Amniotic epithelial cell (primary cell): ENCODE results near the gene EDNRB.
"Not testable (repeated sequence)": the region's sequence is repeated elsewhere in the genome, so short reads cannot be mapped to it uniquely, and the experiment has no call there.

Experiments
- DNase-seq: peaks from one replicate; pipeline ENCODE4 v3.0.0-alpha.2; 2010; ENCODE audit warnings: low read depth

Gene EDNRB

DNA sequence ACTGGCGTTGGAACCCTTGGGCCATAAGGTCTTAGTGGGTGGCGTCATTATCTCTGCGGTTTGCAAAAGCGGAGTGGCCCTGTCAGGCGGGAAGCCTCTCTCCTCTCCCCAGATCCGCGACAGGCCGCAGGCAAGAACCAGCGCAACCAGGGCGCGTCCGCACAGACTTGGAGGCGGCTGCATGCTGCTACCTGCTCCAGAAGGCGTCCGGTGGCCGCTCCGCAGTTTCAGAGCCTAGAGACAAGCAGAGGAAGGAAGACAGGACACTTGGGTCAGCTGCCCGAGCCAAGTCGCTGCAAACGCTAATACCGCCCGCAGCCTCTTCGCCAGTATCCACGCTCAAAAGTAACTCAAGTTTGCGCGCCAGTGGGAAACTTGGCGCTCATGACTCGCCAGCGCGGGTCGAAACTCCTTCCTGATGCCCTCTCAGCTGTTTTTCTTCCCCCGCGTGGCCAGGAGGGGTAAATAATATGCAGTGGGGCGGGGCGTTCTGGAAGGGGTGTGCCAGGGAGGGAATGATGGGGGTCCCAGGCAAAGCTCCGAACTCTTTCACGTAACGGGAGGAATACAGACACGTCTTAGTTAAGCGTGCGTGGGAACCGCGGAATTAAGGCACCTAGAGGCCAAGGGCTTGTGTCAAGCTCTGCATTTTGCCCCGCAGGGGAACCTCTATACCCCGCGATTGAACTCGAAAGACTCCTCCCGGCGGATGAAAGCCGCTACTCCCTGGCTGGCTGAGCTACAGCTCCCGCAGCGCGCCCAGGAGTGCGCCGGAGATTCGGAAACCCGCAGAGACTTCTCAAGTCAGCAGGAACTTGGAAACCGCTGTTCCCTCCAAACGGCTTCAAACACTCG, at the start of gene EDNRB:
EDNRB (minus strand) TSS at position 441 of the 855 bp plus-strand sequence; CDS start at position 183, 258 bp downstream.
- peak; percentile 6 for DNase-seq

DNA sequence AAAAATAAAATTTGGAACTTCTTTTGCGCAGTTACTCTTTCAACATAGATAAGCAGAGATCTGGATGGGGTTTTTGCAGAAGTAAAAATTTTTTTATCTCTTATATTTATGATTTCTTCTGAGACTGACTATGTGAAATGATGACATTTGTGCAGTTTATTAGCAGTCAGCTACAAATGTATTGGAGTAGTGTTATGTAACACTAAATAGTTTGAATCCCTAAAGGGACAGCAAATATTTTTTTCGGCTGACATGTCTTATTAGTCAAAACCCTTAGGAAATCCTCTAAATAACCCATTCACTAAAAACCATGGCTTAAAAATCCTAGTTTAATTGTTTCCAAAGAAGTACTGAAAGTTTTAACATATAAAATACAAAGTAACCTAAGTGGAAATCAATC, 48.0 kb upstream of the EDNRB start:
- DNase-seq: no peak

DNA sequence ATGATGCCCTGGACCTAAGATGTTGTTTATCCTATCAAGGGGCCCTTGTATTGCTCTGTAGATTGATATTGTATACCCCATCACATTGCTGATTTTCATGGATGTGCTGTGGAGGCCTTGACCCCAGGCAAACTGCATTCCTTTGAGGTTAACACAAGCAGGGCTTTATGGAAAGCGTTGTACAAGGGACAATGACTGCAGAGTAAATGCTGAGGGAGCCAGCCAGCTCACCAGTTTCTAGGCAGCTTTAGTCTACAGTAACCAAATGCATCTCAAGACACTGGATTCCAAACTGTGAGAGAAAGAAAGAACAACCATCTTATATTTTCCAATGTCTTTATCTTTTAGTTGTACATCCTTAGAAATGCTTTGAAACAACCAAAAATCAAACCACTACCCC, 34.1 kb upstream of the EDNRB start:
- DNase-seq: no peak

- no peak for DNase-seq
These were observed 33.6 kb upstream of the EDNRB start for GRCh38 chr13:77952276-77952675.

DNA sequence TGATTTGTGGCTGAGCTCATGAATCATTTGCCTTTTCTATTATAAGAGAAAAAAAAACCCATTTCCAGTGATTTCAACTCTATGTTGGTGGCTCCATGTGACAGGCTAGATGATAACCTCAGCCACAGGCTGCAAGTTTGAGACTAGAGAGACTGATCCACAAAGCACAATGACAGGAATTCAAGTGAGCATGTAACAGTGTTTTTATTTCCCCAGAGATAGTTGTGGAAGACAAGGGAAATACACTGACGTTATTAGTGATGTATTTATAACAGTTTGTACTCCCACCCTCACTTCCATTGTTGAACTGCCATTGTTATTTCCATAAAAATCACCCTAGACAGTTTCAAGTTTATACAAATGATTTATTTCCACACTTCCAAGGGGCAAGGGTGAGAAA, 27.9 kb upstream of the EDNRB start:
- no peak for DNase-seq

DNA sequence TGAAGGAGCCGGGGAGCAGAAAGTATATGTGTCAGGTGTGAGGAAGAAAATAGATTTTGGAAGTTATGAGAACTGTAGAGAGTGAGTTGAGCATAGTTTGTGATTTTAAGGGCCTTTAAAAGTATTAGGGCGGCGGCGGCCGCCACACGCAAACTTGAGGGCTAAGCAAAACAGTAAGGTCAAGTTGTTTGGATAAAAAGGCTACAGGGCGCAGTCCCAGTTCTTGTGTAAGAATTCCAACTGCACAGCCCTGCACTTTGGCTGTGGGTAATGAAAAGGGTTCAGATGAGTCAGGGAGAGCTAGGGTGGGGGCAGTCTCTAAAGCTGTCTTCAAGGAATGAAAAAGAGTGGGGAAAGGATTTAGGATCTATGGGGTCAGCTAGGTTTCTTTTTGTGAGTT, 16.4 kb upstream of the EDNRB start:
- DNase-seq: not testable (repeated sequence)

GRCh38 chr13:77930430-77930829, 11.8 kb upstream of the EDNRB start:
- DNase-seq: no peak

DNA sequence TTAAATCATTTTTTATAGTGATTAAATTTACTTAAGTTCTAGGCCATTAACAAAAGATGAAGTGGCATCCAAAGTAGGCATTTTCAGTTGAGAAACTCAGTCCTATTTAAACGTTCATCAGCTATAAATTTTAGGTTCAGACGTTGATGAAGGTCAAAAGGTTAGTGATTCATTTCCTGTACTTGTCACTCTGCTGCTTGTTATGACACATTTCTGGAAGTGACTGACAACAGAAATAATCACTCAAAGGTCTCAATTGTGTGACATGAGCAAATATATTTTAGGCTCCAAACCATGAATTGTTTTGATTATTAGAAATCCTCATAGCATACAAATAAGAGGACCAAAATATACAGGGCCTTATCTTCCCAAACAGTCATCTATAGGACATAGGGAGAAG, 10.3 kb upstream of the EDNRB start:
- no peak for DNase-seq

DNA sequence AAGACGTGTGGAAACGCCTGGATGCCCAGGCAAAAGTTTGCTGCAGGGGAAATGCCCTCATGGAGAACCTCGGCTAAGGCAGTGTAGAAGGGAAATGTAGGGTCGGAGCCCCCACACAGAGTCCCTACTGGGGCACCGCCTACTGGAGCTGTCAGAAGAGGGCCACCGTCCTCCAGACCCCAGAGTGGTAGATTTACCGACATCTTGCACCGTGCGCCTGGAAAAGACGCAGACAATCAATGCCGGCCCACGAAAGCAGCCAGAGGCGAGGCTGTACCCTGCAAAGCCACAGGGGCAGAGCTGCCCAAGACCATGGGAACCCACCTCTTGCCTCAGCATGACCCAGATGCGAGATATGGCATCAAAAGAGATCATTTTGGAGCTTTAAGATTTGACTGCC, 7.0 kb upstream of the EDNRB start:
- DNase-seq: no peak

DNA sequence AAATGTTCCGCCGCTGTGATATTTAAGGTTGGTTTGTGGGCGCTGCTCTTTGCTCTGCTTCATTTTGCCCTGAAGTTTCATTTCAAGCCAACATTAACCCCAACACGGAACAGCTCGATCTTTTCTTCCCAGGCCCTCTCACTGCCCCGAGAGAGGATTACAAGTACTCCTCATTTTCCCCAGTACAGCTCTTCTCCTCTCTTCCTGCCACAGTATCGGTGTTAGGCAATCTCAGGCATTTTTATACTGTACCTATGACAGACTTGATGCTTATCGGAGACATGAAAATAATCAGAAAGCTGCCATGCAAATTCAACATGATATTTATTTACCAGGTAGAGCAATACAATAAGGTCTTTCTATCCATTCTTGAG, 1.3 kb upstream of the EDNRB start:
- peak; percentile 3 for DNase-seq

DNA sequence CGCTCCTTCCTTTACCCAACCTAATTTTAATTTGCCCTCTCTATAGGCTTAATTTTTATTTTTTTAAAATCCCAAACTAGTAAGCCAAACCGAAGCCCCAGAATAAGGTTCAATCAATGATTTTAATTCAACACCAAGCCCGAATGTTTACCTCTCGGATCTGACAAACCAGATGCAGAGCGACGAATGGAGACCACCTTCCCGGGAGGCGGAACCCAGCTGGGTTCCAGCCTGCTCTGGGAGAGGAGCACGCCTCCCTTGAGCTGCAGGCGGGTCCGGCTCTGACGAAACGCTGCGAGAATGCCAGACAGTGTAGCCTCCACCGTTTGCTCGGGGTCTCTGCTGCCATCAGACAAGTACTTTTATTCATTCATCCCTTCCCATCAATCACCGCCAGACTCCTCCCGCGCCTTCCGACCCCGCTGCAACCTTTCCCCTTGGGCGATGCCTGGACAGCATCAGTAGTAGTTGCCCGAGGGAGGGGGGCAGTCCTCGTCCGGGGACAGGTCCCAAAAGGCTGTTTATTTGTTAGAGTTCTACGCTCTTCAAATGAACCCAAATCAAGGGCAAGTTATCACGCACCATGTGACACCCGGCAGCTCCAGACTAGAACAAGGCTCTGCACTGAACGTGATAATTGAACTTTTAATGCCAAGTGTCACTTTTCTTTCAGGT, 752 bp upstream of the EDNRB start:
- DNase-seq: no peak

DNA sequence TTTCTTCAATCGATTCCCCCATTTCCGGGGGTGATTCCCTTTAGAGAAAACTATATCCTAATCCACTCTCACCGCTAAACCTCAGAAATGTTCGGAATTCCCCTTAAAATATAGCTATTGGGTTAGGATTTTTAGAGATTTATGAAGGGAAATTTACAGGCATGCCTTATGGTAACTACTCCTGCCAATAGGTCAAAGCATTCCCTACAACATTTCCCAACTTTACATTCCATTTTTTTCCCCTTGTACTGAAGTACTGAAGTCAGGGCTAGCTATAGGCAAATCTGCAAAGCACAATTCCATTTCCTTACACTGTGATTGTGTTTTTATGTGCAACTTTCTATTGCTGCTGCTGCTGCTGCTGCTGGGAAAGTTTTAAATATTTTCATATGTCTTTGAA, 2.1 kb downstream of the EDNRB start:
- no peak for DNase-seq

GRCh38 chr13:77915686-77916085, 2.9 kb downstream of the EDNRB start:
- no peak for DNase-seq

DNA sequence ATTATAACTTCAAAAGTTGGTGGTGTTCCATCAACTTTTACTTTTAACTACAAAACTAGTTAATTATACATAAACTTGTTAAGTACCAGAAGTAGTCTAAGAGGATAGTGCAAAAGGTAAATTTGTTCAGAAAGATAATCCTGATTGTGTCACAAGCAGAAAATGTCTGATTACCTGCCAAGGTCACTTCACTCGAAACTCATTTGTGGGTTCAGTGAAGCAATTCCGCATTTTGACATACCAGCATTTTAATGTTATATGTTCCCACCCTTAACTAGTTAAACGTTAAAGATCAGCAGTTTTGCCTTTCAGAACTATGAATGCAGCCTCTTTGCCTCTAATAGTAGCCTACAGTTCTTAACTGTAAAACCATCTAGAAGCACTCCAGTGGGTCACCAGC, 5.6 kb downstream of the EDNRB start:
- no peak for DNase-seq

DNA sequence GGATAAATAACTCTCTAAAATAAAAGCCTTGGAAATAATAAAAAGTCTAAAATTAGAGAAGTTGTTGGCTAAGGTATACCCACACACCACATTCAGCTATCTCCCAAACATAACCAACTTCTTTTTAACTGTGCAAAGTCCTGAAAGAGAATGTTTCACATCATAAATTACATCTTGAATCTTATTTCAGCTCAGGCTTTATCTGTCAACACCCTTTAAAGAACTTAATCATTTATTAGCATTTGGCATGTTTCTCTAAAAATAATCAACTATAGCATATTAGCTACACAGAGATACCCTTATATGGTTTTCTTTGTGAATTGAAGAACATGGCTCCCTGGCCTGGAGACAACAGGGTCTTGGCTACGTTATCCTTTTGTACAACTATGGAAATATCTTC, 6.9 kb downstream of the EDNRB start:
- no peak for DNase-seq

DNA sequence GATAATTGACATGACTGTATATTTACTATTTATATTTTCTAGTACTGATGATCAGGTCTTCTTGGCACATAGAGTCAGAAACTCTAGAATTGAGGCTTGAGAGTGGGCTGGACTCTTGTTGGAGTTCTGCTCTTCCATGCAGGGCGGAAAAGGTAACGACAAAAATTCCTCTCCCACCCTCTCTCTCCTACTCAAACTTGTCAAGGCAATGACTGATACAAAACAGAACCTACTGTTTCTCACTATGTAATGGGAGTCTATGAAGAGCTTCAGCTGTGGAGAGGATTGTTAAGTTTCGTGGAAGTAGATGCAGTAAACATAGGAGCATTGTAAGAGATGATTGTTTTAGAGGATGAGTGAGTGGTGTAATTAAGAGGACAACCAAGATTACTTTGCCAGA, 8.8 kb downstream of the EDNRB start:
- DNase-seq: no peak

- DNase-seq: no peak
These were observed 10.1 kb downstream of the EDNRB start for GRCh38 chr13:77908531-77908930.

DNA sequence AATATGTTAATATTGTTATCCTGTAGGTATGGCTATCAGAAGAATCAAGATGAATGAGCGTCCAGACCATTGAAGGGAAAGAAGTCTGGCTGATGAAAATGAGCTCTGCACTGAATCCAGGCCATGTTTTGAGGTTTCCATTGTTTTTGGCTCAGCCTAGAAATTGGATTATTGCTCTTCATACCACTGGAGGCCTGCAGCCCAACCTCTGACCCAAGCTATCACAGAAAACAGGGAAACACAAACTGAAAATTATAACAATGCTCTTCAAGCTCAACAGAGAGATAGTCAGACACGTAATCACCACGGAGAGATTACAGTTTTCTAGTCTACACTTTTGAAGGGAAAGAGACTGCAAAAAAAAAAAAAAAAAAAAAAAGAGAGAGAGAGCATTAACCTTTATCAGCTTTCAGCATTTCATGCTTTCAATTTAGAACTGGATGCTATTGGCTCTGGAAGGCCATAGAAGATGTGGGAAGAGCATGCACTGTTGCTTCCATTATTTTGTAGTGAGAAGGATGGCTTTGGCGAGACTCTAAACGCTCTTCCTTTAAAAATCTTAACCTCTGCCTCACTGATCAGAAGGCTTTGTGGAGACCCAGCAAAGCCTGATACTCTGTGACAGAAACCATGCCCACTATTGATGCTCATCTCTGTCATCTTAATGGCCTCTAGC, 10.8 kb downstream of the EDNRB start:
- no peak for DNase-seq

DNA sequence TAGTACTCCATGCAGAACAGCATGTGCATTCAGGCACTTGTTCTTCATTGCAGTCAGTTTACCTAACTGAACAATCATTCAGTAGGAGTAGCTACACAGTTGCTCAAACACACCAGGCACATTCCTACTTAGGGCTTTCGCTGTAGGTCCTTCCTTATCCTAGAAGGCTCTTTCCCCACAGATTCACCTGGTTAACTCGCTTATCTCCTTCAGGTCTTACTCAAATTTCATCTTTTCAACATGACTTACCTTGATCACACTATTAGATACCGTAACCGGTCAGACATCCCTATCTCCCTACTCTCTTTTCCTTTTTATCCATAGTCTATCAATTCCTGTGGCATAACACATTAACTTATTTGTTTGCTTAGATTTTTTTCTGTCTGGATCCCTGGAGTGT, 14.6 kb downstream of the EDNRB start:
- DNase-seq: no peak

- DNase-seq: no peak
These were observed 15.2 kb downstream of the EDNRB start for GRCh38 chr13:77903435-77903834.

- no peak for DNase-seq
These were observed 16.2 kb downstream of the EDNRB start for GRCh38 chr13:77902319-77902963.

DNA sequence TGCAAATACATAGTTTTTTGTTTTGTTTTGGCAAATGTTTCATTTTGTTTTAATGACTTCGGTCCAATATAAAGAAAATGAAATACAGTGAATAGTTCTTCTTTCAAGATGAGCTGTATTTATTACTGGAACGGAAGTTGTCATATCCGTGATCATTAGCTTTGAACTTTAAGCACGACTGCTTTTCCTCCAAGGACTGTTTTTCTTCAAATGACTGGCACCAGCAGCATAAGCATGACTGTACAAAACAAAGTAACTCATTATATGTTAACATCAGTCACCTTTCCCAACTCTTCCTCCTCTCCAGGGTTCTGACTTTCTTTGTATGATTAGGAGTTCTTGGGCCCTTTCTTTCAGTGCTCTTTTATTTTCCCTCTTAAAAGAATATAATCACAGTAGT, 20.5 kb downstream of the EDNRB start:
- no peak for DNase-seq

DNA sequence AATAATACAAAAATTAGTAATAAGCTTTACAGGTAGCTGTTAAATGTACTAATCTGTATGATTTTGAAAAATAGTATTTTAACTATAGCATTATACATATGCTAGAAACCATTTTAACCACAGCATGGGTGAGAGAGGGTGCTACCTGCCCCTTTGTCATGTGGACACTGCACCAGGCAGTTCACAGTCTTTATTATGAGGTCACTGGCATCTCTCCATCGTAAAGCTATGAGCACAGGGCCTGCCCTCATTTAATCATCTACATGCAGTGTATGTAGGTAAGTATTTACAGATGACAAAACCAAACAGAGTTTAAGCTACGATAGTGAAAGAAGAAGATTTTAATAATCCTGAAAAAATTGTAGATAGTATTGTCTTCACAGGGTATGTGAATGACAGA, 21.7 kb downstream of the EDNRB start:
- DNase-seq: no peak
